Parathyroid adenoma (tissue), 2 donors: ENCODE results near the gene PARP1.

Experiments
- H2AFZ ChIP-seq: fragments of 300-600 bp; sonication (generic); one replicate; pipeline ENCODE4 v1.7.0; 2017; ENCODE audit warnings: antibody characterized with exemption, mild to moderate bottlenecking
- H3K27ac ChIP-seq: fragments of 300-600 bp; sonication (generic); one replicate; pipeline ENCODE4 v1.7.0; 2017
- H3K27me3 ChIP-seq: fragments of 300-600 bp; sonication (generic); one replicate; pipeline ENCODE4 v1.7.0; 2017; ENCODE audit warnings: low read length; ENCODE audit not compliant: control insufficient read depth, insufficient read depth
- H3K36me3 ChIP-seq: fragments of 300-600 bp; sonication (generic); one replicate; pipeline ENCODE4 v1.7.0; 2017; ENCODE audit warnings: low read length; ENCODE audit not compliant: control insufficient read depth, insufficient read depth
- H3K4me1 ChIP-seq: fragments of 300-600 bp; sonication (generic); one replicate; pipeline ENCODE4 v1.7.0; 2017; ENCODE audit warnings: control low read depth
- H3K4me2 ChIP-seq: fragments of 300-600 bp; sonication (generic); one replicate; pipeline ENCODE4 v1.7.0; 2017; ENCODE audit warnings: low read length
- H3K4me3 ChIP-seq: fragments of 300-600 bp; sonication (generic); one replicate; pipeline ENCODE4 v1.7.0; 2017; ENCODE audit warnings: low read depth, low read length
- H3K79me2 ChIP-seq: fragments of 300-600 bp; sonication (generic); one replicate; pipeline ENCODE4 v1.7.0; 2017; ENCODE audit warnings: control low read depth
- H3K9ac ChIP-seq: fragments of 300-600 bp; sonication (generic); one replicate; pipeline ENCODE4 v1.7.0; 2017; ENCODE audit warnings: mild to moderate bottlenecking
- H3K9me3 ChIP-seq: fragments of 300-600 bp; sonication (generic); one replicate; pipeline ENCODE4 v1.7.0; 2017; ENCODE audit warnings: low read length; ENCODE audit not compliant: control insufficient read depth
- TF ChIP-seq, protein P1 (sequence below): fragments of 300-600 bp; sonication (generic); IDR thresholded peaks from one replicate; pipeline ENCODE4 v1.7.0; 2017; ENCODE audit warnings: antibody characterized with exemption, mild to moderate bottlenecking
- donor health status: primary hyperparathyroidism.

The PARP1 gene

DNA sequence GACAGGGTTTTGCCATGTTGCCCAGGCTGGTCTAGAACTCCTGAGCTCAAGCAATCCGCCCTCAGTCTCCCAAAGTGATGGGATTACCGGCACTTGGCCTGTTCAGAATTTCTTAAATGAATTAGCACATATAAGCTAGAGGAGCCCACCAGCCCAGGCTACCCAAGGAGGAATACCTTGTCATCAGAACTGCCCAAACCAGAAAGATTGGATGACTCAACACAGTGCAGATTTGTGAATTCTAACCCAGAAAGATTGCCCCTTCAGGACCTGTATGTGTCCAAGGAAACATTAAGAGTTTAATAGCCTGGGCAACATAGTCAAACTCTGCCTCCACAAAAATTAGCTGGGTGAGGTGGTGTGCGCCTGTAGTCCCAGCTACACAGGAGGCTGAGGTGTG lies 84.9 kb downstream of the PARP1 start:
- TF ChIP-seq, protein P1, sequence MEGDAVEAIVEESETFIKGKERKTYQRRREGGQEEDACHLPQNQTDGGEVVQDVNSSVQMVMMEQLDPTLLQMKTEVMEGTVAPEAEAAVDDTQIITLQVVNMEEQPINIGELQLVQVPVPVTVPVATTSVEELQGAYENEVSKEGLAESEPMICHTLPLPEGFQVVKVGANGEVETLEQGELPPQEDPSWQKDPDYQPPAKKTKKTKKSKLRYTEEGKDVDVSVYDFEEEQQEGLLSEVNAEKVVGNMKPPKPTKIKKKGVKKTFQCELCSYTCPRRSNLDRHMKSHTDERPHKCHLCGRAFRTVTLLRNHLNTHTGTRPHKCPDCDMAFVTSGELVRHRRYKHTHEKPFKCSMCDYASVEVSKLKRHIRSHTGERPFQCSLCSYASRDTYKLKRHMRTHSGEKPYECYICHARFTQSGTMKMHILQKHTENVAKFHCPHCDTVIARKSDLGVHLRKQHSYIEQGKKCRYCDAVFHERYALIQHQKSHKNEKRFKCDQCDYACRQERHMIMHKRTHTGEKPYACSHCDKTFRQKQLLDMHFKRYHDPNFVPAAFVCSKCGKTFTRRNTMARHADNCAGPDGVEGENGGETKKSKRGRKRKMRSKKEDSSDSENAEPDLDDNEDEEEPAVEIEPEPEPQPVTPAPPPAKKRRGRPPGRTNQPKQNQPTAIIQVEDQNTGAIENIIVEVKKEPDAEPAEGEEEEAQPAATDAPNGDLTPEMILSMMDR = no peak
- no peak overlapping the region for H3K27ac ChIP-seq
- H2AFZ ChIP-seq = no peak overlapping the region
- H3K79me2 ChIP-seq = no peaks in the 10 kb centered on the region
- H3K4me2 ChIP-seq = no peak overlapping the region
- no peaks in the 10 kb centered on the region for H3K9me3 ChIP-seq
- H3K4me3 ChIP-seq = no peak overlapping the region
- H3K9ac ChIP-seq = no peak overlapping the region
- no peaks in the 10 kb centered on the region for H3K36me3 ChIP-seq
- no peaks in the 10 kb centered on the region for H3K27me3 ChIP-seq
- no peaks in the 10 kb centered on the region for H3K4me1 ChIP-seq

DNA sequence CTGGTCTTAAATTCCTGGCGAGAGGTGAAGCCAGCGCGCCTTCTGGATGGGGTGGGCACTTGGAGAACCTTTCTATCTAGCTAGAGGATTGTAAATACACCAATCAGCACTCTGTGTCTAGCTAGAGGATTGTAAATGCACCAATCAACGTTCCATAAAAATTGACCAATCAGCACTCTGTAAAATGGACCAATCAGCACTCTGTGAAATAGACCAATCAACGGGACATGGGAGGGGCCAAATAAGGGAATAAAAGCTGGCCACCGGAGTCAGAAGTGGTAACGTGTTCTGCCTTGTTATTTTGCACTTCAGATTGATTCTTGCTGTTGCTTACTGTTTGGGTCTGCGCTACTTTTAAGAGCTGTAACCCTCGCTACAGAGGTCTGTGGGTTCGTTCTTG lies 87.0 kb downstream of the PARP1 start:
- Histone ChIP-seq H3K4me1 (no peaks in the 10 kb centered on the region), H3K4me3 (no peak overlapping the region), H3K9me3 (no peaks in the 10 kb centered on the region), H2AFZ (no peak overlapping the region), H3K27ac (no peak overlapping the region), H3K4me2 (no peak overlapping the region), H3K9ac (no peak overlapping the region), H3K79me2 (no peaks in the 10 kb centered on the region), H3K36me3 (no peaks in the 10 kb centered on the region), H3K27me3 (no peaks in the 10 kb centered on the region)
- TF ChIP-seq, protein P1 = no peak

DNA sequence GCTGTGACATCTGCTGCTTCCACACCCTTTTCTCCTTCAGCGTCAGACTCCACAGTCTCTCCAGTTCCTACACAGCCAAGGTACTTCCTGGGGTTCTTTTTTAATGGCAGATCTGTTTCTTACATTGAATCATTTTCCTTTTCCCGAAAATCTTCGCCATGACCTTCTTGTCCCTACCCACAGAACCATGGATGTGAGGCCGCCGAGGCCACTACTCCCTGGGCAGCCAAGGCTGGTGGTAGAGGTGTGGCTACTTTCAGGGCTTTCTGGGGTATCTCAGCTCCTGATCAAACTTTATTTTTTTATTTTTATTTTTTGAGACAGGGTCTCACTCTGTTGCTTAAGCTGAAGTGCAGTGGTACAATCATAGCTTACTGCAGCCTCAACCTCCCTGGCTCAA lies 89.4 kb downstream of the PARP1 start:
- no peaks in the 10 kb centered on the region for H3K27me3 ChIP-seq
- no peak overlapping the region for H2AFZ ChIP-seq
- no peak overlapping the region for H3K9ac ChIP-seq
- no peaks in the 10 kb centered on the region for H3K79me2 ChIP-seq
- no peak overlapping the region for H3K4me3 ChIP-seq
- H3K27ac ChIP-seq = no peak overlapping the region
- no peaks in the 10 kb centered on the region for H3K36me3 ChIP-seq
- no peak overlapping the region for H3K4me2 ChIP-seq
- no peaks in the 10 kb centered on the region for H3K4me1 ChIP-seq
- no peaks in the 10 kb centered on the region for H3K9me3 ChIP-seq
- TF ChIP-seq, protein P1 = no peak

DNA sequence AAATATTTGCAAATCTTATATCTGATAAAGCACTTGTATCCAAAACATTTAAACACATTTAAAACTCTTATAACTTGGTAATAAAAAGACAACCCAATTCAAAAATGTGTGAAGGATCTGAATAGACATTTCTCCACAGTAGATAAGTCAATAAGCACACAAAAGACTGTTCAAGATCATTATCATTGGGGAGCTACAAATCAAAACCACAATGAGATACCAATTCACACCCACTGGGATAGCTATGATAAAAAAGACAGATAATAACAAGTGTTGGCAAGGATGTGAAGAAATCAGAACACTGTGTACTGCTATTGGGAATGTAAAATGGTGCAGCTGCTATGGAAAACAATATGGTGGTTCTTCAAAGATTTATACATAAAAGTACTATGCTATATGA lies 93.8 kb downstream of the PARP1 start:
- H2AFZ ChIP-seq = no peak overlapping the region
- H3K9ac ChIP-seq = no peak overlapping the region
- no peak overlapping the region for H3K4me3 ChIP-seq
- TF ChIP-seq, protein P1 = no peak
- H3K4me2 ChIP-seq = no peak overlapping the region
- no peaks in the 10 kb centered on the region for H3K27me3 ChIP-seq
- H3K4me1 ChIP-seq = no peaks in the 10 kb centered on the region
- no peaks in the 10 kb centered on the region for H3K36me3 ChIP-seq
- H3K9me3 ChIP-seq = no peaks in the 10 kb centered on the region
- H3K79me2 ChIP-seq = no peaks in the 10 kb centered on the region
- H3K27ac ChIP-seq = no peak overlapping the region

DNA sequence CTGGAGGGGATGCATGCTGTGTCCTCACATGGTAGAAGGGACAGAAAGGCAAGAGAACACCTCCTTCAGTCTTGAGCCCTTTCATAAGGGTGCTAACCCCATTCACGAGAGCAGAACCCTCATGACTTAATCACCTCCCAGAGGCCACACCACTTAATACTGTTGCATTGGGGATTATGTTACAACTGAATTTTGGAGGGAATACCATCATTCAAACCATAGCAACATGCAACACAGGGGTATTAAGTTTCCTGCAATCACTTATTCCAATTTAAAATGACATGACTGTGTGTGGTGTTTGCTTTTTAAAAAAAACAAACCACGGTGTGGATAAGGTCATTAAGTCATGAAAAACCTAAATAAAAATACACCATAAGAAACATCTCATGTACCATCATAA lies 95.8 kb downstream of the PARP1 start:
- no peaks in the 10 kb centered on the region for H3K36me3 ChIP-seq
- no peaks in the 10 kb centered on the region for H3K4me1 ChIP-seq
- H3K27ac ChIP-seq = no peak overlapping the region
- TF ChIP-seq, protein P1 = no peak
- H2AFZ ChIP-seq = no peak overlapping the region
- no peak overlapping the region for H3K4me3 ChIP-seq
- no peaks in the 10 kb centered on the region for H3K79me2 ChIP-seq
- no peaks in the 10 kb centered on the region for H3K27me3 ChIP-seq
- no peak overlapping the region for H3K4me2 ChIP-seq
- no peaks in the 10 kb centered on the region for H3K9me3 ChIP-seq
- no peak overlapping the region for H3K9ac ChIP-seq
